ENCODE measurements around the gene SCGB1C2.
"Not testable (repeated sequence)": the region's sequence is repeated elsewhere in the genome, so short reads cannot be mapped to it uniquely, and the experiment has no call there.

SCGB1C2 gene

GRCh38 chr17:137166-137807 is at the start of gene SCGB1C2:
SCGB1C2 (plus strand) TSS chr17:137569; CDS start chr17:137591, 22 bp downstream.
- not testable (repeated sequence) for DNase-seq (ENCODE audit: low read depth, low spot score)

DNA sequence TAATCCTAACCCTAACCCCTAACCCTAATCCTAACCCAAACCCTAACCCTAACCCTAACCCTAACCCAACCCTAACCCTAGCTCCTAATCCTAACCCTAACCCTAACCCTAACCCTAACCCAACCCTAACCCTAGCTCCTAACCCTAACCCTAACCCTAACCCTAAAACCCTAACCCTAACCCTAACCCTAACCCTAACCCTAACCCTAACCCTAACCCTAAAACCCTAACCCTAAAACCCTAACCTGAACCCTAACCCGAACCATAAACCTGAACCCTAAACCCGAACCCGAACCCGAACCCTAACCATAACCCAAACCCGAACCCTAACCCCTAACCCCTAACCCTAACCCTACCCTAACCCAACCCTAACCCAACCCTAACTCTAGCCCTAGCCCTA is 24.3 kb upstream of the SCGB1C2 start:
- DNase-seq (ENCODE audit: low read depth, low spot score) = not testable (repeated sequence)

DNA sequence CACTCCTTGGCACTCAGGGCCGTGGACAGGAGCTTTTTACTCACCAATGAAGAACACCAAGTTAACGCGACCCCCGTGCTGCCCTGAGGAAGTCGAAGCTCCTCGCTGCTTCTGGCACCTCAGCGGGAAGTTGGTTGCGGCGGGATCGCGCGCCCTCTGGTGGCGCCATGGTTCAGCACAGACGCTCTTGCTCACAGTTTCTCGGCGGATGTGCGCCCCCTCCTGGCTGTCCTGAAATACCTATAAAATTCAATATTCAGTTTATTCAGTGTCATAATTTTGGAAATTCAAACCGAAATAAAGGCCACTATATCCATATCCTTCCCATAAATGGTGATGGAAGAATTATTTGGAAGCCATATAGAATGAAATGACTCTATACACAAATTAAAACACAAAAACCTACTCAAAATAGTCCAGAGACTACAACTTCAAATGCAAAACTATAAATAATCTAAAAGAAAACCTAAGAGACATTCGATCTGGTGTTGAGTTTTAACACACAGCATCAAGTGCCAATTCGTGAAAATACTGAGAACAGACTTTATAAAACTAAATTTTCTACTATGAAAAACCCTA is 18.9 kb upstream of the SCGB1C2 start:
- DNase-seq (ENCODE audit: low read depth, low spot score) = not testable (repeated sequence)

DNA sequence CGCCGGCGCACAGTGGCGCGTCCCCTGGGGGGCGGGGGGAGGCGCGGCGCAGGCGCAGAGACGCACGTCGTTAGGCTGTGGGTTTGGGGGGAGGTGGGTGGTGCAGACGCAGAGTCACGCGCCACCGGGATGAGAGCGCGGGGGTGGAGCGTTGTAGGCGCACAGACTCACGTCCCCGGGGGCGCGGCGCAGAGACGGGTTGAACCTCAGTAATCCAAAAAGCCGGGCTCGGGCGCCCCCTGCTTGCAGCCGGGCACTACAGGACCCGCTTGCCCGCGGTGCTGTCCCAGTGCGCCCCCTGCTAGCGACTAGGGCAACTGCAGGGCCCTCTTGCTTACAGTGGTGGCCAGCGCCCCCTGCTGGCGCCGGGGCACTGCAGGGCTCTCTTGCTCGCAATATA is 3.4 kb upstream of the SCGB1C2 start:
- peak; percentile 33 for DNase-seq (ENCODE audit: low read depth, low spot score)

DNA sequence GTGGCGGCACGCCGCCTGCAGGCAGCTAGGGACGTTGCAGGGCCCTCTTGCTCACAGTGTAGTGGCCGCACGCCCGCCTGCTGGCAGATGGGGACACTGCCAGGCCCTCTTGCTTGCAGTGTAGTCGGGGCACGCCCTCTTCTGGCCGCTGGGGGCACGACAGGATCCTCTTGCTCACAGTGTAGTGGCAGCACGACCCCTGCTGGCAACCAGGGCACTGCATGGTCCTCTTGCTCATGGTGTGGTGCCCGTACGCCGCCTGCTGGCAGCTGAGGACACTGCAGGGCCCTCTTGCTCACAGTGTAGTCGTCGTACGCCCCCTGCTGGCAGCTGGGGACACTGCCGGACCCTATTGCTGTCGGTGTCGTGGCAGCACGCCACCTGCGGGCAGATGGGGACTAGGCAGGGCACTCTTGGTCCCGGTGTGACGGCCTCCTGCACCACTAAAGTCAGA is 3.0 kb upstream of the SCGB1C2 start:
- DNase-seq (ENCODE audit: low read depth, low spot score) = not testable (repeated sequence)

GRCh38 chr17:135022-135421 is 2.3 kb upstream of the SCGB1C2 start:
- DNase-seq (ENCODE audit: low read depth, low spot score) = not testable (repeated sequence)

DNA sequence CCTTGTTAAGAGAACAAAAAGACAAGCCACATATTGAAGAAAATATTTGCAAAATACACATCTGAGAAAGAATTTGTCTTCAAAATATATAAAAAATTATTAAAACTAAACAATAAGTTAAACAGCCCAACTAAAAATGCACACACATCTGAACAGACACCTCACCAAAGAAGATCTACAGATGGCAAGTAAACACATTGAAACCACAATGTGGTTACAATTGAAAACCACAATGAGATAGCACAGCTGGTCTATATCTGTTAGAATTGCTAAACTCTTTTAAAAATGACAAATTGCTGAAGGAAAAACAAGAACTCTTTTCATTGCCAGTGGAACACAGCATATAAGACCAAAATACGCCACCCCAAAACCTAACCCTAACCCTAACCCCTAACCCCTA is 1.5 kb upstream of the SCGB1C2 start:
- not testable (repeated sequence) for DNase-seq (ENCODE audit: low read depth, low spot score)

DNA sequence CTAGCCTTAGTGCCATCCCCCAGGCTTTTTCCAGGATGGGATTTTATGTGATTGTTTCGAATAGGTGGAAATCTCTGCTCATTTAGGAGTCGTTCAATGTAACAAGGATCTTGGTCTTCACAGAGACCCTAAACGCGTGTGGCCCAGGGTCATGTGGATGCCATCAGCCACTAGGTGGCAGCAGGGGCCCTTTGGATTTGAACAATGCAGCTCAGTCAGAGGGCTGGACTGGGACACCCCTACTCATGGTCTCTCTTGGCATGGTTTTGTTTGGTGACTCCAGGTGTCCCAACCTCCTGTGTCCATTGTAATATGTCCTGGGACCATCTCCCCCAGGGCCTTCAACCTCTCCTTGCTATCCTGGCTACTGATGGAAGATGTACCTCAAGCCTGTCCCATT is 838 bp upstream of the SCGB1C2 start:
- DNase-seq (ENCODE audit: low read depth, low spot score) = not testable (repeated sequence)

DNA sequence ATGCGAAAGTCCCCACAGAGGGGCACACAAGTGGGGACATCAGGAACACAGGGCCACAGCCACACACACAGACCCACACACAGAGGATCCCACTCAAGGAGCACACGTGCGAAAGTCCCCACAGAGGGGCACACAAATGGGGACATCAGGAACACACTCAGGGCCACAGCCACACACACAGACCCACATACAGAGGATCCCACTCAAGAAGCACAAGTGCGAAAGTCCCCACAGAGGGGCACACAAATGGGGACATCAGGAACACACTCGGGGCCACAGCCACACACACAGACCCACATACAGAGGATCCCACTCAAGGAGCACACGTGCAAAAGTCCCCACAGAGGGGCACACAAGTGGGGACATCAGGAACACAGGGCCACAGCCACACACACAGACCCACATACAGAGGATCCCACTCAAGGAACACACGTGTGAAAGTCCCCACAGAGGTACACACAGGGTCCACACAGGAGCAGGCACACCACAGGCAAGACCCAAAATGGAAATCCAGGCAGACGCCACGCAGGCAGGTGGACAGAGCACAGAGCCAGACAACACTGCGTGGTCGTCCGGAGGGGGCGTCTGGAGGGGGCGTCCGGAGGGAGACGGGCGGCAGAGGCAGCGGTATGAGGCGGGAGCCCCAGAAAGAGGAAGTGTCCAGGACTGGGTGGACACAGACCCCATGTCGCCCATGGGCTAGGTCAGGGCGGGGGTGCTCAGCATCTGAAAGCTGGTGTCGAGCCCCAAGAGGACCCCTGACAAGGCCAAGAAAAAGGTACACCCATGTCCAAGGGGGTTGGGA is 2.2 kb downstream of the SCGB1C2 start:
- not testable (repeated sequence) for DNase-seq (ENCODE audit: low read depth, low spot score)

GRCh38 chr17:142102-142661 is 4.8 kb downstream of the SCGB1C2 start:
- no peak for DNase-seq (ENCODE audit: low read depth, low spot score)

DNA sequence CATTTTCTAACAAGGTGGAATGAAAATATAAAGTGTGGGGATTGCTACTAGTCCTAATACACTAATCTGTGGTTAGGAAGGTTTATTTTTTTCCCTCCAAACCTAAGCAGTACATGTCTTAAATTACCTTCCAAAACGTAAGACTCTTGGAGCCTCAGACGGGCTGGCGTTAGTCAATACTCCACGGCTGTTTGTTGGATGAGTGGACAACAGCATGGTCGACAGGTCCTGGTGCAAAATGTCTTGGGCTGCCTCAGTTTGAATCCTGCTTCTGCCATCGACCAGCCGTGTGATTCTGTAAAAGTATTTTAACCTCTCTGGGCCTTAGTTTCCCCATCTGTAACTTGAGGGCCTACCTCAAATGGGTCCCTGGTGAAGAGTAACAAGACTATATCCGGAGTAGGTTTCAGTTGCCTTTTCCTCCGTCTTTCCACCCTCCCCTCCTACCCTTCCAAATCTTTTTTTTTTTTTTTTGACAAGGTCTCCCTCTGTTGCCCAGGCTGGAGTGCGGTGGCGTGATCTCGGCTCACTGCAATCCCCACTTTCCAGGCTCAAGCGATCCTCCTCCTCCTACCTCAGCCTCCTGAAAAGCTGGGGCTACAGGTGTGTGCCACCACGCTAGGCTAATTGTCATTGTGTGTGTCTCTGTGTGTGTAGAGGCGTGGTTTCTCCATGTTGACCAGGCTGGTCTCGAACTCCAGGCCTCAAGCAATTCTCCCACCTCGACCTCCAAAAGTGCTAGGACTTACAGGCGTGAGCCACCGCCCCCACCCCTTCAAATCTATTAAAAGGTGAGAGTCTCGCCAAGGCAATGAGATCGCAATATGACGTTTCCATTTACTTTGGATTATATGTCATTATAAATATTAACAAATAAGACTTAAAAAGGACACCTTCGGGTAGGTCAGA is 5.8 kb downstream of the SCGB1C2 start:
- no peak for DNase-seq (ENCODE audit: low read depth, low spot score)

GRCh38 chr17:143785-144281 is 6.5 kb downstream of the SCGB1C2 start:
- DNase-seq (ENCODE audit: low read depth, low spot score) = peak; percentile 90

DNA sequence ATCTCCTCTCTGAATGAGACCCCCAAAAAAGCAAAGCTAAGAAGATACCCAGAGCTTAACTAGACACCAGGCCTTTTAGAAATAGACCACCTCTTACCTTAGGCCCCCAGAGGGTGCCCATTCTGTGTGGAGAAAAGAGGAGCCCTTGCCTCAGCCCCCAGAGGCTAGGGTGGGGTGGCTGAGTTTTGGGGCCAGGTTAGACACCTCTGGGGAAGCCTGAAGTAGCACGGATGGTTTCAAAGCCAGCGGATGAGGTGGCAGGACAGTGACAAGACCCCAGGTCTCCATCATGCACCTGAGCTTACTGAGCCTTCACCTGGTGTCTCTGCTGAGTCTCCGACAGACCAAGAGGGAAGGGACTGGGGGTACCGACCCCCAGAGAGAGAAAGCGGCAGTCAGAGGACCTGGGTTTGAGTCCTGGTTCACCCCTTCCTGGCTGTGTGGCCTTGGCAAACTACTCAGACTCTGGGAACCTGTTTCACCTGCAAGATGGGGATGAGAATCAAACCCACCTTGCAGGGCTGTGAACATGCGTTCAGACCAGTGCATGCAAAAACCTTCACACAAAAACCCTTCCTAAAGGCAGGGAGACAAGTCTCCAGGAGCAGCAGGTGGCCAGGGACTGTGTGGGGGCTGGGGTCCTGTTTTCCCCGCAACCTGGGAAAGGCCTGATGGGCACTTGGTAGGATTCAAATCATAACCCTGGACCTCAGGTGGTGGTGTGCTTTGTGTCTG is 7.7 kb downstream of the SCGB1C2 start:
- no peak for DNase-seq (ENCODE audit: low read depth, low spot score)

GRCh38 chr17:145671-146541 is 8.5 kb downstream of the SCGB1C2 start:
- DNase-seq (ENCODE audit: low read depth, low spot score) = no peak

DNA sequence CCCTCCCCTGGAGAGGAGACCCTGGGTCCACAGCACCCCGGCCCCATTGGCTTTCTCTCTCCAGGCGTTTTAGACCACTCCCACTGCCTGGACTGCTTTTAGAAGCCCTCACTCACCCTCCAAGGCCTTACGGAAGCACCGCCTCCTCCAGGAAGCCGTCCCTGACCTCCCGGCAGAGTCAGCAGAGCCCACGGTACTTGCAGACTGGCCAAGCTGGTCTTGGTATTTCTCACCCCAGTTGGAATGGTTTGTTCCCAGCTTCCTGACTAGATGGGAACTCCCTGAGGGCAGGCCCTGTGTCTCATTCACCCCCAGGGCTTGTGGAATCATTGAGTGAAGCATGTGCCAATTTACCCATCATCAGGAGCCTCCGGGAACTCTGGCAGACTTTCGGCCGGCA is 9.2 kb downstream of the SCGB1C2 start:
- DNase-seq (ENCODE audit: low read depth, low spot score) = peak; percentile 26

- DNase-seq (ENCODE audit: low read depth, low spot score) = no peak
Measured at GRCh38 chr17:146983-147761, 9.8 kb downstream of the SCGB1C2 start.

GRCh38 chr17:147796-148740 is 10.7 kb downstream of the SCGB1C2 start:
- no peak for DNase-seq (ENCODE audit: low read depth, low spot score)
